Effector CD4-positive, alpha-beta T cell (primary cell): Measurements from ENCODE around the gene LCN1. TPM values are rescaled to one million over a fixed set of nuclear protein-coding genes. Genes with fewer than 3 reads are reported as not detected.

ENCODE experiments used
- DNase-seq: peaks from one replicate; pipeline ENCODE4 v3.0.0-alpha.2; 2020
- total RNA-seq: gene quantifications from one replicate; lab custom pipeline; 2026; lab: John Stamatoyannopoulos, UW

LCN1 gene
- not detected for total RNA-seq

DNA sequence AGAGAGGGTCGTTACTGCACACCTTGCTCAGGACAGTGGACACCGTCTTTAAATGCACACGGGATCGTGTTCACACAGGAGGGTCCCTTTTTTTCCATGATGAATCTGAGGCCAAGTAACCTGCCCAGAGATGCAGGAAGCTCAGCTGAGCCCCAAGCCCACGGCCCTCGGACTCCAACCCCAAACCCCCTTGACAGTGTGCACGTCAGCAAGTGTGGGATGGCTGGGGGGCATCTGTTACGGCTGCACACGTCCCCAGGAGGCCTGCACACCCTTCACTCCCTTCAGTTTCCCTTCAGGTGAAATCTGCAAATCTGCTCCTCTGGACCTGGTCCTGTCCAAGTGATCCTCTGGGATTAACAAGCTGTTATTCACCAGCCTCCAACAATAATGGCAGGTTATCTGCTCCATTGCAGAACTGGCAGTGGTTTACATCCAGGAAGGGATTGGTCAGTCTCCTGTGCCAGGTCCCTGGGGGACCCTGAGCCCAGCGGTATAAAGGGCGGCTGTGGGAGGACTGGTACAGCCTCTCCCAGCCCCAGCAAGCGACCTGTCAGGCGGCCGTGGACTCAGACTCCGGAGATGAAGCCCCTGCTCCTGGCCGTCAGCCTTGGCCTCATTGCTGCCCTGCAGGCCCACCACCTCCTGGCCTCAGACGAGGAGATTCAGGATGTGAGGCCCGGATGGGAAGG, at the start of gene LCN1:
Gene LCN1, plus strand, starts transcription at position 525 of the 692 bp plus-strand sequence. Its CDS starts 58 bp downstream, at position 583.
- no peak for DNase-seq

DNA sequence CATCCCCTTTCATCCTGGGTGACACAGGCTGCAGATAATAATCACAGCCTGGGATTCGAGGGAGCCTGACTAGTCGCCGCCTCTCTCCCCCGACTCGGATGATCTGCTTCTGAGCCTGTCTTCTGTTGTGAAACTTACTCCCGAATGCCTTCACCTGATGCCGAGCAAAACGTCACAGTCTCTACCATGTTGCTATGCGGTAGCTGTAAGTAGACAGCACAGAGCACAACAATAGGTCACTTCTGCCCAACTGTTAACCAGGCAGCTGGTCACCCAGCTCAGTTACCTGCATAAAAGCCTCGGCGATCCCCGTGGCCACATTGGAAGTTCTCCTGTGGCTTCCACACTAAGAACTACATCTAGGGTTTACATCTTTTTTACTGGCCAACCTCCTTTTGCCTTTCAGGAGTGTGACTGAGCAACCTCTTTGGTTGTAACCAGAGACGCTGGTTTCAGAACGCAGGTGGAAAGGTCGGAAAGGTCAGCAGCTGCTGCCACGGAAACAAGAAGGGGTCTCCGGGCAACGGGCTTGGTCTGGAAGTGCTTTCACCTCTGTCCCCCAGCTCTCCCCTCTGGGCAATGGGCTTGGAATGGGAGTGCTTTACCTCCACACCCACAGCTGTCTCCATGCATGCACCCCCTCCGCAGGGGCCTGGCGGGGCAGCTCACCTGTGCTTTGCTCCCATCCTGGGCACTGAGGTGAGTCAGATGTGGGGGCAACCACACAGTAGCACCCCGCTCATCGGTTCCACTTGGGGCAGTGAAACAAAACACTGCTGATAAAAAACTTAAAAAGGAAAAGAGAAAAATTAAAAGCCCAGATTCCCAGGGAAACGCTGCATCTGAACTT, 49.2 kb upstream of the LCN1 start:
- DNase-seq: no peak

DNA sequence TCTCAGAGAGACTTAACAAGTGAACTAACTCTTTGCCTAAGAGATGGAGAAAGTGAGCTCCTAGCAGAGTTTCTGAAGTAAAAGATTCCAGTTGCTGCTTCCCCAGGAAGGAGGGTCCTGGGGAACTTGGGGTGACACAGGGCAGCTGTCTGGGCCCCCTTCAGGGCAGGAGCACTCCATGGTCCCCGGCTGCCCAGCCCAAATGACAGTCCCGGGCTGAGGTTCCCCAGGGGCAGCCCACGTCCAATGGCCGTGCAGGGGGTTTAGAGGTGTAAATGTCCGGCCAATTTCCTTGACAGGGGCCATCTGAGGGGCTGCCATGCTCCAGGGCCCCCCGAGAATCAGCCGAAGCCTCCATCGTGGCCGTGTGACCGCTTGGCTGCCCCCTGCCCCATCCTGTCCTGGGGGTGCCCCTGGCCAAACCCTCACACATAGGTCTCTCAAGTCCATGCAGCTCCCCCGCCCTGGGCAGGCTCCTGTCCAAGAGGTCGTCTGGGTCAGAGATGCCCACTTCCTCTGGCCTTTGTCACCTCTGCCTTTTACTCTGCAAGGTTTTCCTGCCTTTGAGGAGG, 47.2 kb upstream of the LCN1 start:
- DNase-seq: no peak

DNA sequence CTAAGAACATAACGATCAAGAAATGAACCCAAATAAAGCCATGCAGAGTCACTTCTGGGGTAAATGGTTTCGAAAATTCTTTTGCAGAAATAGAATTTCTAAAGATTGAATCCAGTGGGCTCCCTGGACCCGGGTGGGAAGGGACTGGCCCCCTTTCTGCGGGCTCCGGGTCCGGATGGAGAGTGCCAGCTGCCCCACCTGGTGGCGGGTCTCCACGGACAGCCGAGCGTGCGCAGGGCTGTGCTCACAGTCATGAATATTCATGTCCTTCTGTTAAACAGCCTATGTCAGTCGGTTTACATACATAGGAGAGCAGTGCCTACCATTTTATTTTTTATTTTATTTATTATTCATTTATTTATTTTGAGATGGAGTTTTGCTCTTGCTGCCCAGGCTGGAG, 46.3 kb upstream of the LCN1 start:
- DNase-seq: no peak

DNA sequence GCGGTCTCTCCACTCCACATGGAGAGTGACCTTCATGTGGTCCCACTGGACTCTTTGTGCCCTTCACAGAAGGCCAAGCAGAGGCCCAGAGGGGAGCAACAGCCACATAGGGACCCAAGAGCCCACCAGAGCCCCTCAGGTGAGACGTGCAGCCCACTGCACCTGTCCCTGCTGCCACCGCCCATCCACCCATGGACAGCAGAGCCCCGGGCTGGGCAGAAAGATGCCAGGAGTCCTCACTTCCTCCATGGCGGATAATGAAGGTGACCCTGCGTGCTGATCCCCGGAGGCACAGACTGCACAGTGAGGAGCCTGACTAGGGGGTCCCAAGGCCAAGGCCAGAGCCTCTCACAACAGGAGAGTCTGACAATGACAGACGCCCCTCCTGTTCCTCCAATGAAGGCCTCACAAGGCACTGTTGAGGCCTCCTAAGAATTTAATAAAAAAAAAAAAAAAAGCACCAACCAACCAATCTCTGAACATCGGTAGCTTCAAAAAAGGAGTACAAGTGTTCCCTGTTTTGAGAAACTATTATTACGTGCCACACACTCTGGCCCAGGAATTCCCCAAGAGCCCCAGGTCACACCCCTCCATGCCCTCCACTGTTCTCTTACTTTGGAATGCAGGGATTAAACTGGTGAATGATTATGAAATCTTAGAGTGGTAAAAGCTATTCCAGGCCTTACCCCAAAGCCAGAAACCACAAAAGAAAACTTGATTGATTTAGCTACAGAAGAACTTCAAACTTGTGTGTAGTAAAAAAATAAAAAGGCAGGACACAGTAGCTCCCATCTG, 44.5 kb upstream of the LCN1 start:
- no peak for DNase-seq

DNA sequence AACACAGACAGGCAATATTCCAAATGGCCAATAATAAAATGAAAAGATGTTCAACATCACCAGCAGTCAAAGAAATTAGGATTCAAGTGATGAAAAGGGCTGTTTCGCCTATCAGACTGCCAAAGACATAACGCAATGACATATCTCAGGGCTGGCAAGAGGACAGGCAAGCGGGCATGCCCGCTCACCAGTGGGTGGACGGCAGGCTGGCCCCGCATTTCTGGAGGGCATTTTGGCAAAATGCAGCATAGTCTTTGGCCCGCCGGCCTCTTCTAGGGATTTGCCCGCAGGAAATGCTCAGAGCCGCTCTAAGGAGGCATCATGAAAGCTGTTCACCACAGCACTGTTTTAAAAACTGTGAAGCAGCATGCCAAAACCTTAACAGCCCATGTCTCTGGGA, 43.0 kb upstream of the LCN1 start:
- DNase-seq: no peak

DNA sequence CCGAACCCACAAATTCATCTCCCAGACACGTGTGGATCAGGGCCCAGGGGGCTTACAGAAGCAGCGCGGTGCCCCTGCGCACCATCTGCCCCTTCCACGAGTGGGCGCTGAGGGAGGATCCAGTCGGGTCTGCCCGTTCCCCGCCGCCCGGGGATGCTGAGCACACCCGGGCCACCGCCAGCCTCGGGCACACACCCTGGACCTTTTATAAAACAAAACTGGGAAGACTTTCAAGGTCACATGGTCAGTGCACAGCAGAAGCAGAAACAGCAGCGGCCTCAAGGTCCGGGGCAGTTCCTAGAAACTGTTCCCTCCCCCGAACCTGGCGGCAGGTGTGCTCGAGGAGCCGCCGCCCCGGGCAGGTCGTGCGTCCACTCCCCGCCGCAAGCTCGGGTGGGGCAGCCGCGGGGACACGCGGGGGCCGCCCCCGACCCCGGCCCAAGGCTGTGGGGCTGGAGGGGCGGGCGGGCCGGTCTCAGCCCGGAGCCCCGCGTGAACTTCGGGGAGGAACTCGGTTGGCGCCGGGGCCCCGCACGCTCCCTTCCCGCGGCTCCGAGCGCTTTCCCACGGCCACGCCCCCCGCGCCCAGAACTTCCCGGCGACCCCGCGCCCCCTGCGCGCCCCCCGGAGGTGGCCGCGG, 42.3 kb upstream of the LCN1 start:
- no peak for DNase-seq

DNA sequence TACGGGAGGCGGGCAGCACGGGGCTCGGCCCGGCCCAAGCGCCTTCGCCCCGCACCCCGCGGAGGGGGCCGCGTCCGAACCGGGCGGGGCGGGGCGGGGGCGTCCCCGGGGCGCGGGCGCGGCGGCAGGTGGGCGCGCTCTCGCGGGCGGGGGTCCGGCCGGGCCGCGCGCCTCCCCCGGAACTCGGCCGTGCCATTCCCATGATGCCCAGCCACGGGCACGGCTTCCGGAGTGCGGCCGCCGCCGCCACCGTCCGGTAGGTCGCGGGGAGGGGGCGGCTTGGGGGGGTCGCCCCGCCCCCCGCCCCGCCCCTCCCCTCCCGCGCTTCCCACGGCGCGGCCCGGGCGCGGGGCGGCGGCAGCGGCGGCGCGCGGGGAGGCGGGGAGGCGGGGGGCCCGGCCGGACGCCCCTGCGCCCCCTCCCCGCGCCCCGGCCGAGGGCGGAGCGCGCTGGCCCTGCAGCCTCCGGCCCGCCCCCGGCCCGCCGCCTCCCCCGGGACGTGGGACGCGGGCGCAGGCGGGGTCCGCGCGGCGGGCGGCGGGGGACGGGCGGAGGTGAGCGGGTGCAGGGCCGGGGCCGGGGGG, 41.7 kb upstream of the LCN1 start, which contains the start of gene PPP1R26:
Gene PPP1R26, plus strand, starts transcription at position 314 of the 584 bp plus-strand sequence. CDS start 4,729 bp downstream, outside the sequence.
- no peak for DNase-seq

DNA sequence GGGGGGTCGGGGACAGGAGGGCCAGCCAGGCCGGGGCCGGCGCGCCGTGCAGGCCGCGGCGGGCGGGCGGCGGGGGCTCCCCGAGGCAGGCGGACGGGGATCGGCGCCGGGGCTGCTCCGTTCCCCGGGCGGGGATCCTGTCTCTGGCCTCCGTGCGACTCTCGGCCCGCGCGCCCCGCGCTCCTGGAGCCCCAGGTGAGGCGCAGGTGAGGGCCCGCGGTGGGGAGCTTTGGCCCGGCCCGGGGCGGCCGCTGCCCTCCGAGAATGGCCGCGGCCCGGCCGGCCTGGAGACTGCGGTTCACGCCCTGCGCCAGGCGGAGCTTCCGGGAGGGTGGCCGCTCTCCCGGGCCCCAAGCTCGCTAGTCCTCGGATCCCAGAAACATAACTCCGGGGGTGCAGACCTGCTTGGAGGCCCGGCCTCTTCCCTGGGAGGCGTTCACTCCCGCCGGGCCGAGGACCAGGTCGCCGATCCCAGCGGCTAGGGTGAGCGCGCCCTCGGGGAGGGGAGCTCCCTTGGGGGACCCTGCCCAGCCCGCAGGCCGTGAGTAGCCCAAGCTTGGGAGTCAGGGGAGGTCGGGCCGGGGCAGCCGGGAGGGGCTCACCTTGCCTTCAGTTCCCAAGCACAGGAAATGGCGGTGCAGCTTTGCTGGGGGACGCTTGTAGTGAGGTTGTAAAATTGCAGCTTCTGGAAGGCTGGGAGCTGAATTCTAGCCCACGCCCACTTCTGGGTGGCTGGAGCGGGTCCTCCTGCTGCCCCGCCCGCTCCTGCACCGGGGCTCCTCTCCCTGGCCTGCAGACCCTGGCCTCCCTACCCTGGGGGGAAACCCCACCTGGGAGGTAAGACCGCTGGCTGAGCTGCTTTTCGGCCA, 40.9 kb upstream of the LCN1 start:
- no peak for DNase-seq

DNA sequence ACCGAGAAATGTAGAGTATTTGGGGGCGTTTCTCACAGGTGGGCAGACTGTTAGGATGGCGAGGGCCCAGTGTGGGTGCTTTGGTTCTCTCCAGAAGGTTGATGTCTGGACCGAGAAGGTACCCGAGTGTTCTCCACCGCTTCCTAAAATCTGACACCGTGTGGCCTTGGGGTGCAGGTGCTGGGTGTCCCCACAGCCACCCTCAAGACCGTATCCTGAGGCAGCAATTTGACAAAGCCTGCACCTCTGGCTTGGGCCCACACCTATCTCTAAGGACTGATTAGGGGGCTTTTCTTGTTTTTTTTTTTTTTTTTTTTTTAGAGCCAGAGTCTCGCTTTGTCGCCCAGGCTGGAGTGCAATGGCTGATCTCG, 40.3 kb upstream of the LCN1 start:
- DNase-seq: no peak

DNA sequence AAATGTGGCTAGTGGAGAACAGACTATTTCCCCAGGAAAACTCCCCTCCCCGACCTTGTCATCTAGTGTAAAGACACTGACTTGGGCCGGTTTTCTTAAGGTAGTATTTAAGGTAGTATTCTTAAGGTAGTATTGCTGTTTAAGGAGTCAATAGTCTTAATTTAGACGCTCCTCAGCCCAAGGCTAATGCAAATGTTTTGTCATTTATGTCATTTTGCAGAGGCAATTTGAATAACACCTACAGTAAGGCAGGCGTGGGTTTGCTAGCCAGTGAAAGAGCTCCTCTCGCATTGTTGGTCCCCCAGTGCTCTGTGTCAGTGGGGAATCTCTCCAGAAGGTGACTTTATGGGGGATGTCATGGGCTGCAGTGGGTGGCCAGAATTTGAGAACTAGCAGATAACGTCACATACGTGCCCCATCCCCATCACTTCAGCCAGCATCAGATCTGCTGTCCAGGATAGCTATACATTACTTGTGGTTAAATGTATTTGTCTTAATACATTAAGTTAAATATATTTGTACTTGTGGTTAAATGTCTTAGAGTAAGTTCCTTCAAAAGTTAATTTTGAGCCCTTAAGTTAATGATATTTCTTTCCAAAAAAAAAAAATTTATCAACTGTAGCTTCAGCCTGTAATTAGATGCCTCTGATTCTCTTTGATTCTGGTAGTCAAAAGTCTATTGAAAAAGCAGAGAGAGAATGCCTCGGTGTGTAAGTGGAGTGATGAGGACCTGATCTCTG, 39.1 kb upstream of the LCN1 start:
- no peak for DNase-seq

DNA sequence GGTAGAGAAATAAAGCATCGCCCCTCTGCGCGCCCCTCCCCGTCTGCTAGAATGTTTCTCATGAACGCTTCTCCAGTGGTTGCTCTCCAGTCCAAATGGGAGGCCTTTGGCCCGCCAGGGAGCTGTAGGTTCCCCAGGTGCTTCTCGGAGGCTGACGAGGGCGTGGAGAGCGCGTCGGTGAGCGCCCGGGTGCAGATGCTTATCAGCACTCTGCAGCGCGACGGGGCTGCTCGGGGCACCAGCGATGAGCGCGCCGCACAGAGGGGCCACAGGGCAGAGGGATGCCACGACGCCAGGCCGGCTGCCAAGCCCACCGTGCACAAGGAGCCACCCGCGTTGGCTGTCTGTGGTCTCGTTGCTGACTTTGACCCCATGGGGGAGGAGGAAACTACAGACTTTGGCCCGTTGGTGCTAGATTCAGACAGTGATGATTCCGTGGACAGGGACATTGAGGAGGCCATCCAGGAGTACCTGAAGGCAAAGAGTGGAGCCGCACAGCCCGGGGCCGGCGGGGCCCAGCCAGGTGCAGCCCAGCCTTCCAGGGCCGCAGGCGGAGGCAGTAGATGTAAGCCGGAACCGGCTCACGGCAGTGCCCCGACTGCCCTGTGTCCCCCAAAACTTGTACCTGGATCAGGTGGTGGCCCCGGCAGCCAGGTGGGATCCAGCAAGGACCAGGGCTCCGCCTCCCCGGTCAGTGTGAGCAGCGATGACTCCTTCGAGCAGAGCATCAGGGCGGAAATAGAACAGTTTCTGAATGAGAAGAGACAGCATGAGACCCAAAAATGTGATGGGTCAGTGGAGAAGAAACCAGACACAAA, 36.6 kb upstream of the LCN1 start:
- DNase-seq: no peak

DNA sequence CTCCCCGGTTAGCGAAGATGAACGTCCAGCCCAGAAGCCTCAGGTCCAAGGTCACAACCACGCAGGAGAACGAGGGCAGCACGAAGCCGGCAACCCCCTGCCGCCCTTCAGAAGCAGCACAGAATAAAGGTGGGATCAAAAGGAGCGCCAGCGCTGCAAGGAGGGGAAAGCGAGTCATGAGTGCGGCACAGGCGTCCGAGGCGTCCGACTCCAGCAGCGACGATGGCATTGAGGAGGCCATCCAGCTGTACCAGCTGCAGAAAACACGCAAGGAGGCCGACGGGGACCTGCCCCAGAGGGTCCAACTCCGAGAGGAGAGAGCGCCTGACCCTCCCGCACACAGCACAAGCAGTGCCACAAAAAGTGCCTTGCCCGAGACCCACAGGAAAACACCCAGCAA, 35.9 kb upstream of the LCN1 start:
- DNase-seq: no peak

DNA sequence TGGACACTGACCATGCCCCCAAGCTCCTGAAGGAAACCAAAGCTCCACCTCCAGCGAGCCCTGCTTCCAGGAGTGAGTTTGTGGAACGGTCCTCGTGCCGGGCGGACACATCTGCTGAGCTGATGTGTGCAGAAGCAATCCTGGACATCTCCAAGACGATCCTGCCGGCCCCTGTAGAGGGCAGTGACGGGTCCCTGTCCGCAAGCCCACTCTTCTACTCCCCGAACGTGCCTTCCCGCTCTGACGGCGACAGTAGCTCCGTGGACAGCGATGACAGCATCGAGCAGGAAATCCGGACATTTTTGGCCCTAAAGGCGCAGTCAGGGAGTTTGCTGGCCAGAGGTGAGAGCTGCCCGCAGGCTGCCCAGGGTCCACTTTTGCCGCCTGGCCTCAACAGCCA, 35.4 kb upstream of the LCN1 start:
- no peak for DNase-seq

DNA sequence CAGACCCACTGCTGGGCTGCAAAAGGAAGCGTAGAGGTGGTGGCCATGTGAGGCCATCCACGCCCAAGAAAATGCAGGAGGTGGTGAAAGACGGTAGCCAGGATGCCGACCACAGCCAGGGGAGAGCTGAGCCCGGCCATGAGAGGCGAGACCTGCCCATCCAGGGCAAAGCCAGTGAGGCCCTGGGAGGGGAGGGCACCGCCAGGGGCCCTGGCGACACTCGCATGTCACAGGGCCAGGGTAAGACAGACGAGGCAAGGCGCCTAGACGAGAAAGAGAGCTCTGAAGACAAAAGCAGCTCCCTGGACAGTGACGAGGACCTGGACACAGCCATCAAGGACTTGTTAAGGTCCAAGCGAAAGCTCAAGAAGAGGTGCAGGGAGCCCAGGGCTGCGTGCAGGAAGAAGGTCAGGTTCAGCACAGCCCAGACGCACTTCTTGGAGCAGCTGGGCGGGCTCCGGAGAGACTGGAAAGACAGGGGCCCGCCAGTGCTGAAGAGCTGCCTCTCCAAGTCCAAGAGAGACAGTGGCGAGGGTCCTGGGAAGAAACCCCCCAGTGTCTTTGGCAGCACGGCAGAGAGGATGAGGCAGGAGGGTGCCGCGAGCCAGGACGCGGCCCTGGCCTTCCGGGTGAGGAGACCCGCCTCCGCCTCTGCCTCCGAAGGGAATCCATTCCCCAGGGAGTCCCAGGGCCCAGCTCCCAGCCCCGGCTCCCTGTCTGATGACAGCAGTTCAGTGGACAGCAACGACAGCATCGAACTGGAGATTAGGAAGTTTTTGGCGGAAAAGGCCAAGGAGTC, 34.8 kb upstream of the LCN1 start:
- DNase-seq: no peak

DNA sequence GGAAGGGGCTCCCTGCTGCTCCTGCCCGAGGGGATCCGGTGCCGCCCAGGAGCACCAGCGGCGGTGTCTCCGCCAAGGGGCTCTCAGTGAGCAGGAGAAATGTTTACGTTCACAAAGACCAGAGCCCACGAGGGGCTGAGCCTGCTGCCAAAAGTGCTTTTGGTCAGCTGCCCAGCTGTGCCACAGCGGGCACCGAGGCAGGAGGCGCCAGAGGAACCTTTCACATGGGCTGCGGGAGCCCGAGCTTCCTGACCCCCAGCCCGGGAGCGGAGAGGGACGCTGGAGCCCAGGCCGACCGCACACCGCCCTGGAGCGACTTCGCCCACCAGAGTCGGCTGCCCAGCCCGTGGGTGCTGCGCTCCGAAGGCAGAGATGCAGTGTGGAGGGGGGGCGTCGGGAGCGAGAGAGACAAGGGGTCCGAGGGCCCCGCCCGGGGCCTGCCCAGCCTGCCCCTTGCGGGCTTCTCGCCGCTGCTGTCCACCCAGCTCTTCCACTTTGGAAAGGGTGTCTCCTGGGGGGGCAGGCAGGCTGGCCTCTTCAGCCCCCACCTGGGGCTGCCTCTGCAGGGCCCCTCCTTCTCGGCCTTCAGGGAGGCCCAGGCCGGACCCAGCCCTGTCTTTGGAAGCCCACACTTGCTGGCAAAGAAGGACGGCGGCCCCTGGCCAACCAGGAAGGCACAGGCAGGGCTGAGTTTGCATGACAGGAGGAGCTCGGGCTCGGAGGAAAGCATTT, 33.8 kb upstream of the LCN1 start:
- no peak for DNase-seq

DNA sequence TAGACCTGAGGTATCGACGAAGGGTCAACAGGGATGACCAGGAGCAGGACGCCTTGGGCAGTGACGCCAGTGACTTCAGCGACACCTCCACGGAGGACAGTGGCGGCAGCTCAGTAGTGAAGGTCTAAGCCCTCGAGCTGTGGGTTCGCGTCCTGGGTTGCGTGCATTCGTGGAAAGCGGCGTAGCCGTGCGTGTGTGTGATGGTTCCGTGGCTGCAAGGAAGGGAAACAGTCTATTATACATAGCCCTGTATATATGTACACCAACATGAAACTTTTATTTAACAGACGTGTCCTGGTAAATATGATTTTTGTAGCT, 33.3 kb upstream of the LCN1 start:
- no peak for DNase-seq

DNA sequence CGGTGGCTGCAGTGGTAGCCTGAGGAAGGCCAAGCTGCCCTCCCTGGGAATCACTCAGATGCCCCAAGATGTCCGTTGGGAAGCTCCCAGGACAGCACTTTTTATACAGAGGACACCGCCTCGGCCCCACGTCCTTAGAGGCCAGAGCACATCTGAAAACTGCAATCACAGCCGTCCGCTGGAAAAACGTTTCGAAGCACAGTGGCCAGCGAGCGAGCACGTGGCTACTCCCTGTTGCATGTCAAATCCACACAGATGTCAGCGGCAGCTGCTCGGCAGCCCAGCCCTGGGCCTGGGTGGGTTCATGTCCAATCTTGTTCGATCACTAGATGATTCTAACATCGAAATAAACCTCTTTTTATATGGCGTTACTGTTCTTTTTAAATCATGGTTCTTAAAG, 32.7 kb upstream of the LCN1 start:
- DNase-seq: no peak
